Measurements from ENCODE around the gene SYK.

DNA sequence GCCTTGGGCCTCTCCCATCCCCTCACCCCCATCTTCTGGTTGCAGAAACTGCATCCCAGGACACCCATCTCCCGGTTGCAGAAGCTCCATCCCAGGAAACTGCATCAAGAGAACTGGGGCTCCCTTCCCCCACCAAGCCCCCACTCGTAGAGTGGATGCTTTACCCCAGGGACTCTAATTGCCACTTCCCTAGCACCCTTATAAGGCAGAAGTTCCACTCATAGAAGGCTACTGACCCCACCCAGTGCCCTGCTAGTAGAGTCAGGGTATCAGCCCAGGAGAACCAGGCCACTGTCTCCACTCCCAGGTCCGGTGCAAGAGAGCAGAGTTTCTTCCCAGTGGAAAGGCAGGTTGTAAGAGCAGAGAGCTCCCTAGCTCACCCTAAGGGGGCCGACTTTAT is 12.2 kb upstream of the SYK start:
- TF ChIP-seq, protein P1, sequence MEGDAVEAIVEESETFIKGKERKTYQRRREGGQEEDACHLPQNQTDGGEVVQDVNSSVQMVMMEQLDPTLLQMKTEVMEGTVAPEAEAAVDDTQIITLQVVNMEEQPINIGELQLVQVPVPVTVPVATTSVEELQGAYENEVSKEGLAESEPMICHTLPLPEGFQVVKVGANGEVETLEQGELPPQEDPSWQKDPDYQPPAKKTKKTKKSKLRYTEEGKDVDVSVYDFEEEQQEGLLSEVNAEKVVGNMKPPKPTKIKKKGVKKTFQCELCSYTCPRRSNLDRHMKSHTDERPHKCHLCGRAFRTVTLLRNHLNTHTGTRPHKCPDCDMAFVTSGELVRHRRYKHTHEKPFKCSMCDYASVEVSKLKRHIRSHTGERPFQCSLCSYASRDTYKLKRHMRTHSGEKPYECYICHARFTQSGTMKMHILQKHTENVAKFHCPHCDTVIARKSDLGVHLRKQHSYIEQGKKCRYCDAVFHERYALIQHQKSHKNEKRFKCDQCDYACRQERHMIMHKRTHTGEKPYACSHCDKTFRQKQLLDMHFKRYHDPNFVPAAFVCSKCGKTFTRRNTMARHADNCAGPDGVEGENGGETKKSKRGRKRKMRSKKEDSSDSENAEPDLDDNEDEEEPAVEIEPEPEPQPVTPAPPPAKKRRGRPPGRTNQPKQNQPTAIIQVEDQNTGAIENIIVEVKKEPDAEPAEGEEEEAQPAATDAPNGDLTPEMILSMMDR (IDR thresholded peaks at IDR 0.05) = no peak
- TF ChIP-seq POLR2A (IDR thresholded peaks at IDR 0.05) = no peak

All from thyroid gland (tissue), 4 donors.